Measurements from ENCODE around the gene GAPT.

DNA sequence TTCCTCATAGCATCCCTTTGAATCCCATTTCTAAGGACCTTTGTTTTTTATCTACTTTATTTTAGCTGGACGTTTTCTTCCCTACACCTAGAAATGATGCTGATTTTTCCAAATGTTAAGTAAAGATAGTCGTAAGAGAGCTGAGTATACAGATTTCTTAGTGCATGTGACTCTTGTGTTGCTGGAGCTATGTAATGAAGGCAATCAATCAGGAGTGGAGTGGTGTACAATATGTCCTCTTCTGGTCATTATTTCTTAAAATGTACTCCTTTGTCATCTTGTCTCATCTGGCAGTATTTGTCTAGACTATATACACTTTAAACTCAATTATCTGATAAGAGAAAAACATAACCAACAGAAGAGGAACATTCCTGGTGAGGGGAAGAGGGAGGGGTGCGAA lies 13.5 kb downstream of the GAPT start:
- TF ChIP-seq EZH2 (IDR thresholded peaks at IDR 0.05; ENCODE audit: low read length, missing control alignments) = no peak
- TF ChIP-seq, protein P1, sequence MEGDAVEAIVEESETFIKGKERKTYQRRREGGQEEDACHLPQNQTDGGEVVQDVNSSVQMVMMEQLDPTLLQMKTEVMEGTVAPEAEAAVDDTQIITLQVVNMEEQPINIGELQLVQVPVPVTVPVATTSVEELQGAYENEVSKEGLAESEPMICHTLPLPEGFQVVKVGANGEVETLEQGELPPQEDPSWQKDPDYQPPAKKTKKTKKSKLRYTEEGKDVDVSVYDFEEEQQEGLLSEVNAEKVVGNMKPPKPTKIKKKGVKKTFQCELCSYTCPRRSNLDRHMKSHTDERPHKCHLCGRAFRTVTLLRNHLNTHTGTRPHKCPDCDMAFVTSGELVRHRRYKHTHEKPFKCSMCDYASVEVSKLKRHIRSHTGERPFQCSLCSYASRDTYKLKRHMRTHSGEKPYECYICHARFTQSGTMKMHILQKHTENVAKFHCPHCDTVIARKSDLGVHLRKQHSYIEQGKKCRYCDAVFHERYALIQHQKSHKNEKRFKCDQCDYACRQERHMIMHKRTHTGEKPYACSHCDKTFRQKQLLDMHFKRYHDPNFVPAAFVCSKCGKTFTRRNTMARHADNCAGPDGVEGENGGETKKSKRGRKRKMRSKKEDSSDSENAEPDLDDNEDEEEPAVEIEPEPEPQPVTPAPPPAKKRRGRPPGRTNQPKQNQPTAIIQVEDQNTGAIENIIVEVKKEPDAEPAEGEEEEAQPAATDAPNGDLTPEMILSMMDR (conservative IDR thresholded peaks at IDR 0.05 in 1 of 2, IDR thresholded peaks at IDR 0.05 in 1 of 2; ENCODE audit: low read depth in 1 of 2, low read length in 2 of 2) = no peak
